GM23248 (cell line): ENCODE measurements around the gene BRCA1.

Experiments used
- EZH2 ChIP-seq: fragments of 200-600 bp; sonication (generic); IDR thresholded peaks from 2 replicates; pipeline ENCODE4 v1.6.1; 2018; ENCODE audit warnings: antibody characterized with exemption, mild to moderate bottlenecking; ENCODE audit not compliant: insufficient read depth, poor library complexity, severe bottlenecking
- EZH2phosphoT487 ChIP-seq: fragments of 200-600 bp; sonication (generic); IDR thresholded peaks from 2 replicates; pipeline ENCODE4 v1.6.1; 2018; ENCODE audit warnings: antibody characterized with exemption, moderate library complexity, mild to moderate bottlenecking, low read depth; ENCODE audit not compliant: insufficient read depth

- TF ChIP-seq EZH2 (no peak), EZH2phosphoT487 (no peak)
Observed at GRCh38 chr17:43151880-43152456, 26.8 kb upstream of the BRCA1 start.
